GM23248 (cell line): ENCODE results near the gene GOLGA2. TPM values are rescaled to one million over a fixed set of nuclear protein-coding genes. Genes with fewer than 3 reads are reported as not detected.

Experiments
- DNase-seq: peaks from one replicate; pipeline ENCODE4 v3.0.0-alpha.2; 2015
- H2AFZ ChIP-seq: fragments of 200-600 bp; sonication (generic); 2 replicates; pipeline ENCODE4 v1.6.1; 2016; ENCODE audit warnings: antibody characterized with exemption
- H3F3A ChIP-seq: fragments of 200-600 bp; sonication (generic); 2 replicates; pipeline ENCODE4 v1.6.1; 2016; ENCODE audit warnings: mild to moderate bottlenecking, antibody characterized with exemption, mixed run types; ENCODE audit not compliant: insufficient read depth
- H3K27ac ChIP-seq: fragments of 200-600 bp; sonication (generic); 2 replicates; pipeline ENCODE4 v1.5.1; 2016; ENCODE audit warnings: mild to moderate bottlenecking
- H3K27me3 ChIP-seq: fragments of 200-600 bp; sonication (generic); replicated peaks from 2 replicates; pipeline ENCODE4 v1.6.1; 2016; ENCODE audit warnings: mild to moderate bottlenecking; ENCODE audit not compliant: insufficient read depth
- H3K36me3 ChIP-seq: fragments of 200-600 bp; sonication (generic); 2 replicates; pipeline ENCODE4 v1.6.1; 2016; ENCODE audit warnings: low read depth, mild to moderate bottlenecking
- H3K4me1 ChIP-seq: fragments of 200-600 bp; sonication (generic); 2 replicates; pipeline ENCODE4 v1.6.1; 2016; ENCODE audit warnings: mild to moderate bottlenecking; ENCODE audit not compliant: insufficient read depth
- H3K4me2 ChIP-seq: fragments of 200-600 bp; sonication (generic); one replicate; pipeline ENCODE4 v1.6.1; 2016; ENCODE audit warnings: mild to moderate bottlenecking; ENCODE audit not compliant: unreplicated experiment
- H3K4me3 ChIP-seq: fragments of 200-600 bp; sonication (generic); 2 replicates; pipeline ENCODE4 v1.5.1; 2016; ENCODE audit warnings: mild to moderate bottlenecking
- H3K79me2 ChIP-seq: fragments of 200-600 bp; sonication (generic); 2 replicates; pipeline ENCODE4 v1.6.1; 2016; ENCODE audit warnings: mild to moderate bottlenecking; ENCODE audit not compliant: insufficient read depth
- H3K9ac ChIP-seq: fragments of 200-600 bp; sonication (generic); 2 replicates; pipeline ENCODE4 v1.6.1; 2016; ENCODE audit warnings: mild to moderate bottlenecking
- H3K9me2 ChIP-seq: fragments of 200-600 bp; sonication (generic); 2 replicates; pipeline ENCODE4 v1.6.1; 2016; ENCODE audit warnings: mixed run types, mild to moderate bottlenecking, moderate library complexity; ENCODE audit not compliant: insufficient read depth
- H3K9me3 ChIP-seq: fragments of 200-600 bp; sonication (generic); one replicate; pipeline ENCODE4 v1.6.1; 2017; ENCODE audit warnings: low read depth
- H4K20me1 ChIP-seq: fragments of 200-600 bp; sonication (generic); 2 replicates; pipeline ENCODE4 v1.6.0; 2016; ENCODE audit not compliant: insufficient read depth
- EZH2 ChIP-seq: fragments of 200-600 bp; sonication (generic); IDR thresholded peaks from 2 replicates; pipeline ENCODE4 v1.6.1; 2018; ENCODE audit warnings: antibody characterized with exemption, mild to moderate bottlenecking; ENCODE audit not compliant: insufficient read depth, poor library complexity, severe bottlenecking
- EZH2phosphoT487 ChIP-seq: fragments of 200-600 bp; sonication (generic); IDR thresholded peaks from 2 replicates; pipeline ENCODE4 v1.6.1; 2018; ENCODE audit warnings: antibody characterized with exemption, moderate library complexity, mild to moderate bottlenecking, low read depth; ENCODE audit not compliant: insufficient read depth
- WGBS, 2 experiments: methylation state at CpG; one replicate each; pipeline ENCODE4 v1.1.6; 2015 to 2017; ENCODE audit warnings: low lambda C conversion rate in 2 of 2, low coverage in 1 of 2; ENCODE audit errors: missing lambda C conversion rate in 2 of 2; 5-methylcytosine and 5-hydroxymethylcytosine counted together
- in situ Hi-C: fragments of 300-500 bp; cut with MboI; formaldehyde crosslinking; loops from 2 replicates; pipeline ENCODE4 v1.15.0; 2020
- polyA plus RNA-seq: library from polyadenylated mRNA; unstranded; fragments of >200 nt; fragmentation: Nextera tagmentation; extraction: Ambion mirVana; gene quantifications from 2 replicates; pipeline ENCODE4 v1.2.1, GENCODE V29; 2016
- total RNA-seq: library from RNA; depleted of rRNA; stranded (reverse); fragments of >200 nt; shearing (Covaris generic); gene quantifications from 2 replicates; pipeline ENCODE4 v1.2.3, GENCODE V29; 2014

Gene GOLGA2
- total and polyA plus RNA-seq, 2 experiments from 2014 or later, result 35.1 to 116 TPM

DNA sequence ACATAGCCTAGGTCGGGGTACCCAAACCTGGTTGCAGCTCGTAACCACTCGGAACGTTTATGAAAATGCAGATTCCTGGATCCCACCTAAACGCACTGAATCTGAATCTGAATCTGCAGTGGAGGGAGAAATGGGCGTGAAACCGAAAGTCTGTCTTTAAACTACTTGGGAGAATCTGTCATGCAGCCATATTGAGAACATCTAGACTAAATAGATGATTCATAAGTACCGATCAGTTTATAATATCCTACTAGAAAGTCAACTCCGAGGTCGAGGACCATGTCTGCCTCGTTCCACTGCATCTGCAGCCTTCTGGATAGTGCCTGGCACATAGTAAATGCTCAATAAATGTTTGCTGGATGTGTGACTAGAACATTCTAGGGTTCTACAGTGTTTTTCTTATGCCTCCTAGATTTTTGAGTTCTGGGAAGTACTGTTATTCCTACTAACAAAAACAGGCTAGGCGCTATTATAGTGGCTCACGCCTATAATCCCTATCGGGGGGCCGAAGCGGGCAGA, 47.5 kb upstream of the GOLGA2 start:
- in situ Hi-C loops, result no loop called here
- no peaks in the 10 kb centered on the region for H3K9me2 ChIP-seq

DNA sequence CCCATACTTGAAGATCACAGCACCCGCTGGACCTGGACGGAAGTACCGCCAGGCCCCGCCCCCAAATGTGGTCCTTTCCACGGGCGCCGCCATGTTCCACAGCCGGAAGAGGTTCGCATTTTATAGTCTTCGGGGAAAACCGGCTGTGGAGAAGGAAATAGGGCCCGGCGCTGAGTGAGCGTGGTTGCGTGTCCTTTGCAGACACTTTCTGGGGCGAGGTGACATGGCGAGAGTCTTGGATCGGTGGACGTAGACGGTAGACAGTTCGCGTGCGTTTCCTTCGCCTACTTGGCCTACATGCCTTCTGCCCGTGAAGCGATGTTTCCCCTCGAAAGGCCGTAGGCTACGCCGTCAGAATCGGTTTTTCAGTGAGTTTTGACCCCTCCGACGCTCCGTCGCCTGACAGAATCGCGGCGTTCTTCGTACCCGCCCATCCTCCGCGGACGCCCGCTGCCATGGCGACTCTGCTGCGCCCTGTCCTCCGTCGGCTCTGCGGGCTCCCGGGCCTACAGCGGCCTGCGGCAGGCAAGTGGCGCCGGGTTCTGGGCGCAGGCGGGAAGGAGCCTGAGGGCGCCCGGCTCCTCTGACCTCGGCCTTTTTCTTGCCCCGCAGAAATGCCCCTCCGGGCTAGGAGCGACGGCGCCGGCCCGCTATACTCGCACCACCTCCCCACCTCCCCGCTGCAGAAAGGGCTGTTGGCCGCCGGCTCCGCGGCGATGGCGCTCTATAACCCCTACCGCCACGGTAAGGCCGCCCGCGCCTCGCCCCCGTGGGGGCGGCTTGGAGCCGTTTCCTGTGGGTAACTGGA, 46.8 kb upstream of the GOLGA2 start, which contains the start of the genes COQ4 and TRUB2:
Gene COQ4 (plus strand): TSS at position 436 of the 808 bp plus-strand sequence. CDS start 20 bp downstream, at position 456.
Gene TRUB2 (minus strand): TSS at position 44 of the 808 bp plus-strand sequence. CDS start 39 bp downstream, at position 5.
- Histone ChIP-seq H4K20me1 (no peaks in the 10 kb centered on the region), H3K4me2 (peak within 1 kb of the TSS; percentile 83), H3K27ac (peak within 1 kb of the TSS; percentile 89), H3K9me3 (no peaks in the 10 kb centered on the region), H3K4me3 (peak within 1 kb of the TSS; percentile 92), H3K79me2 (peaks cover 67% of the 10 kb centered on the region), H3K9me2 (no peaks in the 10 kb centered on the region), H2AFZ (peak within 1 kb of the TSS; percentile 92), H3K36me3 (0 out of 2 replicates have a peak, but pooled peaks cover 8% of the 10 kb centered on the region), H3K4me1 (peaks cover 13% of the 10 kb centered on the region), H3F3A (peaks cover 11% of the 10 kb centered on the region; the same call in 1 of the 2 replicates), H3K9ac (peak within 1 kb of the TSS; percentile 88), H3K27me3 (no peaks in the 10 kb centered on the region)
- DNase-seq, result peak; percentile 98
- no peak for TF ChIP-seq EZH2
- TF ChIP-seq EZH2phosphoT487, result no peak
- in situ Hi-C loops, result no loop called here
- 1% methylated on average over 75 to 83 of the region's 83 CpGs for WGBS, 2 experiments

More for the DNA sequence above, 47.5 kb upstream of the GOLGA2 start:
- 25 to 28% methylated on average over 16 of the region's 16 CpGs for WGBS, 2 experiments
- H3K27ac ChIP-seq, result peak overlapping the region; percentile 89
- 0 out of 2 replicates have a peak, but pooled peaks cover 9% of the 10 kb centered on the region for H3K36me3 ChIP-seq
- H3K79me2 ChIP-seq, result peaks cover 72% of the 10 kb centered on the region
- DNase-seq, result peak; percentile 74
- H3K9ac ChIP-seq, result peak overlapping the region; percentile 88
- H3K27me3 ChIP-seq, result no peaks in the 10 kb centered on the region
- H3K4me2 ChIP-seq, result peak overlapping the region; percentile 83
- TF ChIP-seq EZH2 (no peak), EZH2phosphoT487 (no peak)
- no peaks in the 10 kb centered on the region for H3K9me3 ChIP-seq
- H4K20me1 ChIP-seq, result no peaks in the 10 kb centered on the region
- H3K4me3 ChIP-seq, result peak overlapping the region; percentile 92
- peaks cover 11% of the 10 kb centered on the region; the same call in 1 of the 2 replicates for H3F3A ChIP-seq
- peak overlapping the region; percentile 92 for H2AFZ ChIP-seq
- peaks cover 13% of the 10 kb centered on the region for H3K4me1 ChIP-seq

DNA sequence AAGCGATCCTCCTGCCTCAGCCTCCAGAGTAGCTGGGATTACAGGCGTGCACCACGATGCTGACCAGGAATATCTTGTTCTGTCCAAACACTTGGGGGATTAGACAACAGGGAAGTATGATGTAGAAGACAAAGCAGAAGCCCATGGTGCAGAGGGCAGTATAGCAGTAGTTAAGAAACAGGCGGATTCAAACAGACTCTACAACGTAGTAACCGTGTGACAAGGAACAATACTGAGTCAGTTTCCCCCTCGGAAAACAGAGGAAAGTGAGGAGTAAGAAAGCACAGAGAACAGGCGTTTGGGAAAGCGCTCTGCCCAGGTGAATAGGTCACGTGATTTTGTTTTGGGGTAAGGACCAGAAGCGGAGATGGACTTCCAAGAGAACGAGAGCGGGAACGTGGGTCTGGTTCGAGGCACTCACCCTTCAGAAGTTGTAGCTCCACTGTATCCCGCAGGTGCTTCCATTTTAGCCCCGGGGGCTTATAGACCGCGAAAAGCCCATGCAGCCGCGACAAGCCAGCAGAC, 46.1 kb upstream of the GOLGA2 start:
- no peaks in the 10 kb centered on the region for H3K9me2 ChIP-seq
- no peaks in the 10 kb centered on the region for H4K20me1 ChIP-seq
- peak overlapping the region; percentile 88 for H3K9ac ChIP-seq
- TF ChIP-seq EZH2 (no peak), EZH2phosphoT487 (no peak)
- H3K9me3 ChIP-seq, result no peaks in the 10 kb centered on the region
- no peaks in the 10 kb centered on the region for H3K27me3 ChIP-seq
- peaks cover 13% of the 10 kb centered on the region for H3K4me1 ChIP-seq
- in situ Hi-C loops, result no loop called here
- no peak for DNase-seq
- H2AFZ ChIP-seq, result peak overlapping the region; percentile 92
- 1 to 2% methylated on average over 21 of the region's 21 CpGs for WGBS, 2 experiments
- peaks cover 11% of the 10 kb centered on the region; the same call in 1 of the 2 replicates for H3F3A ChIP-seq
- 0 out of 2 replicates have a peak, but pooled peaks cover under 1% of the 10 kb centered on the region for H3K36me3 ChIP-seq
- H3K4me2 ChIP-seq, result peak overlapping the region; percentile 83
- peaks cover 60% of the 10 kb centered on the region for H3K79me2 ChIP-seq
- H3K4me3 ChIP-seq, result peak overlapping the region; percentile 92
- peak overlapping the region; percentile 89 for H3K27ac ChIP-seq

DNA sequence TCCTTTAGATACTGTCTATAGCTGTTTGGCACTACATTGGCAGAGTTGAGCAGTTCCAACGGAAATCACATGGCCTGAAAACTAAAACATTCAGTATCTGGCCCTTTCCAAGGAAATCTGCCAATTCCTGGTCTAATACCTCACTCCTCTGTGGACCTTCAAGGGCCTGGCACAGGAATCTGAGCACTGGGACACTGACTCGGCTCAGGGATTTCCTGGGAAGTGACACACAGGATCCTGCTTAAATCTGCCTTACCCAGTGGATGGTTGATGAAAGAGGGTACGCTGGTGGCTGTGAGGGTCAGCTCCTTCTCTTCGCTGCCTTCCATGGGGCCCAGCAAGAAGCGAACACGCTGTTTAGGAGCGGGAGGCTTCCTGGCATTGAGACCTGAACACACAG, 45.5 kb upstream of the GOLGA2 start:
- Histone ChIP-seq H3K9me2 (no peaks in the 10 kb centered on the region), H3K36me3 (no peaks in the 10 kb centered on the region), H2AFZ (no peak overlapping the region), H3F3A (peaks cover 11% of the 10 kb centered on the region; the same call in 1 of the 2 replicates), H3K27ac (peak overlapping the region; percentile 89; the same call in 1 of the 2 replicates), H3K4me2 (peak overlapping the region; percentile 83), H3K9ac (peak overlapping the region; percentile 88), H4K20me1 (no peaks in the 10 kb centered on the region), H3K4me1 (peaks cover 13% of the 10 kb centered on the region), H3K9me3 (no peaks in the 10 kb centered on the region), H3K4me3 (peak overlapping the region; percentile 92), H3K27me3 (no peaks in the 10 kb centered on the region), H3K79me2 (peaks cover 57% of the 10 kb centered on the region)
- in situ Hi-C loops, result no loop called here
- 61 to 68% methylated on average over 7 of the region's 7 CpGs for WGBS, 2 experiments
- TF ChIP-seq EZH2phosphoT487 (no peak), EZH2 (no peak)
- peak; percentile 6 for DNase-seq
